K562 (cell line): ENCODE measurements around the gene IRS1.

Source experiments
- ARID4B ChIP-seq: sonication (generic); formaldehyde crosslinking; IDR thresholded peaks from 2 replicates; pipeline ENCODE4 v1.8.0; 2022; ENCODE audit warnings: mild to moderate bottlenecking, missing genetic modification reagents
- CTCF ChIP-seq, 3 experiments: IDR thresholded peaks in 2 of 3; conservative IDR thresholded peaks in 1 of 3; 2 replicates each; pipeline ENCODE4 v1.5.1; 2011 to 2012; ENCODE audit warnings: low read length in 3 of 3, mild to moderate bottlenecking in 3 of 3, control low read depth in 2 of 3, improper control_type of control experiment in 1 of 3, inconsistent platforms in 1 of 3, low read depth in 1 of 3, mixed read lengths in 1 of 3, moderate library complexity in 1 of 3; ENCODE audit not compliant: insufficient read depth in 2 of 3
- EP300 ChIP-seq: IDR thresholded peaks from 2 replicates; pipeline ENCODE4 v1.6.1; 2012; ENCODE audit warnings: low read length, improper control_type of control experiment
- EZH2 ChIP-seq: IDR thresholded peaks from 2 replicates; pipeline ENCODE4 v1.6.1; 2012; ENCODE audit warnings: low read depth, mild to moderate bottlenecking, inconsistent platforms, low read length, borderline replicate concordance
- HDAC6 ChIP-seq: IDR thresholded peaks from 2 replicates; pipeline ENCODE4 v1.6.1; 2012; ENCODE audit warnings: low read depth, mild to moderate bottlenecking, control low read depth, inconsistent platforms, low read length, moderate library complexity
- NCOA1 ChIP-seq: fragments of 450-650 bp; IDR thresholded peaks from 2 replicates; pipeline ENCODE4 v1.6.1; 2016; ENCODE audit warnings: low read depth
- NFYB ChIP-seq: IDR thresholded peaks from 2 replicates; pipeline ENCODE4 v1.6.1; 2011; ENCODE audit warnings: mild to moderate bottlenecking, moderate library complexity; ENCODE audit not compliant: insufficient read length; ENCODE audit errors: extremely low read depth
- PATZ1 ChIP-seq: fragments of 250-450 bp; sonication (Bioruptor Pico); IDR thresholded peaks from 2 replicates; pipeline ENCODE4 v1.5.0; 2020; ENCODE audit warnings: mild to moderate bottlenecking, borderline replicate concordance
- POLR2AphosphoS5 ChIP-seq: IDR thresholded peaks from 2 replicates; pipeline ENCODE4 v1.6.1; 2011; ENCODE audit warnings: mild to moderate bottlenecking, low read depth, low read length, moderate library complexity; ENCODE audit not compliant: control insufficient read depth, insufficient read depth
- YY1 ChIP-seq, 3 experiments: IDR thresholded peaks; 2 replicates each; pipeline ENCODE4 v1.6.1; 2011; ENCODE audit warnings: low read length in 2 of 3, mild to moderate bottlenecking in 2 of 3, moderate library complexity in 2 of 3, borderline replicate concordance in 1 of 3, control low read depth in 1 of 3, low read depth in 1 of 3; ENCODE audit not compliant: insufficient read depth in 3 of 3, insufficient replicate concordance in 2 of 3, control insufficient read depth in 1 of 3, insufficient read length in 1 of 3; ENCODE audit errors: extremely low read depth in 1 of 3
- ZNF140 ChIP-seq: fragments of 250-450 bp; sonication (Bioruptor Pico); IDR thresholded peaks from 2 replicates; pipeline ENCODE4 v1.8.0; 2021; ENCODE audit warnings: moderate library complexity, mild to moderate bottlenecking, inconsistent platforms
- ZNF277 ChIP-seq: fragments of 250-450 bp; sonication (Bioruptor Pico); IDR thresholded peaks from 2 replicates; pipeline ENCODE4 v1.8.0; 2022; ENCODE audit warnings: inconsistent platforms, mild to moderate bottlenecking, moderate library complexity, borderline replicate concordance
- ZNF707 ChIP-seq: fragments of 250-450 bp; sonication (Bioruptor Pico); conservative IDR thresholded peaks from 2 replicates; pipeline ENCODE4 v1.8.0; 2022; ENCODE audit warnings: inconsistent platforms, mild to moderate bottlenecking, moderate library complexity
- TF ChIP-seq, protein P1 (sequence below), 2 experiments: fragments of 450-650 bp; formaldehyde crosslinking in 1 of 2; IDR thresholded peaks; 2 replicates each; pipeline versions ENCODE4 v1.4.0 to v1.6.1; 2014 to 2020; ENCODE audit warnings: mild to moderate bottlenecking in 2 of 2, borderline replicate concordance in 1 of 2, low read depth in 1 of 2

DNA sequence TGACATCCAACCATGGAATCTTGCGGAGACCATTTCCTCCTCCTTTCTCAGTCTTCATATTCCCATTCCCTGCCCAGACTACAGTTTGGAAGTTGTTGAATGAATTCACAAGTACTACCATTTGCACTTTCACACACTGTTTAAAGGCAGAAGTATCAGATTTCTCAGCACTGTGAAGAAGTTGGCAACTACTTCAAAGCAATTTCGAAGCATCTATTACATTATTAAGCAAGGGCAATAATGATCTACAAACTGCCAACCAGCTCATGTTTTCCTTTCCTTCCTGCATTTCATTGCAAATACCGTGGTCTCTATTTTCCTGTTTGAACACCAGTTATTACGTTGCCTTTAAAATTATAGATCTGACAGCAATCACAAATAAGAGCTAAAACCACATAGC, 105.5 kb downstream of the IRS1 start:
- no peak for TF ChIP-seq NCOA1
- TF ChIP-seq ARID4B, result no peak
- no peak for TF ChIP-seq ZNF707
- TF ChIP-seq, protein P1, sequence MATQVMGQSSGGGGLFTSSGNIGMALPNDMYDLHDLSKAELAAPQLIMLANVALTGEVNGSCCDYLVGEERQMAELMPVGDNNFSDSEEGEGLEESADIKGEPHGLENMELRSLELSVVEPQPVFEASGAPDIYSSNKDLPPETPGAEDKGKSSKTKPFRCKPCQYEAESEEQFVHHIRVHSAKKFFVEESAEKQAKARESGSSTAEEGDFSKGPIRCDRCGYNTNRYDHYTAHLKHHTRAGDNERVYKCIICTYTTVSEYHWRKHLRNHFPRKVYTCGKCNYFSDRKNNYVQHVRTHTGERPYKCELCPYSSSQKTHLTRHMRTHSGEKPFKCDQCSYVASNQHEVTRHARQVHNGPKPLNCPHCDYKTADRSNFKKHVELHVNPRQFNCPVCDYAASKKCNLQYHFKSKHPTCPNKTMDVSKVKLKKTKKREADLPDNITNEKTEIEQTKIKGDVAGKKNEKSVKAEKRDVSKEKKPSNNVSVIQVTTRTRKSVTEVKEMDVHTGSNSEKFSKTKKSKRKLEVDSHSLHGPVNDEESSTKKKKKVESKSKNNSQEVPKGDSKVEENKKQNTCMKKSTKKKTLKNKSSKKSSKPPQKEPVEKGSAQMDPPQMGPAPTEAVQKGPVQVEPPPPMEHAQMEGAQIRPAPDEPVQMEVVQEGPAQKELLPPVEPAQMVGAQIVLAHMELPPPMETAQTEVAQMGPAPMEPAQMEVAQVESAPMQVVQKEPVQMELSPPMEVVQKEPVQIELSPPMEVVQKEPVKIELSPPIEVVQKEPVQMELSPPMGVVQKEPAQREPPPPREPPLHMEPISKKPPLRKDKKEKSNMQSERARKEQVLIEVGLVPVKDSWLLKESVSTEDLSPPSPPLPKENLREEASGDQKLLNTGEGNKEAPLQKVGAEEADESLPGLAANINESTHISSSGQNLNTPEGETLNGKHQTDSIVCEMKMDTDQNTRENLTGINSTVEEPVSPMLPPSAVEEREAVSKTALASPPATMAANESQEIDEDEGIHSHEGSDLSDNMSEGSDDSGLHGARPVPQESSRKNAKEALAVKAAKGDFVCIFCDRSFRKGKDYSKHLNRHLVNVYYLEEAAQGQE (IDR thresholded peaks at IDR 0.05; ENCODE audit: borderline replicate concordance), result no peak
- TF ChIP-seq, protein P1 (CRISPR knock-in tag; IDR thresholded peaks at IDR 0.05; ENCODE audit: low read depth), result no peak
- no peak for TF ChIP-seq HDAC6
- TF ChIP-seq NFYB, result no peak
- no peak for TF ChIP-seq ZNF140
- no peak for TF ChIP-seq POLR2AphosphoS5
- no peak for TF ChIP-seq EZH2
- TF ChIP-seq PATZ1 (CRISPR knock-in tag), result no peak
- no peak for TF ChIP-seq YY1 (IDR thresholded peaks at IDR 0.05; ENCODE audit: borderline replicate concordance in 1 of 3, control insufficient read depth in 1 of 3, extremely low read depth in 1 of 3, insufficient read depth in 3 of 3, insufficient read length in 1 of 3, insufficient replicate concordance in 2 of 3, low read depth in 1 of 3, low read length in 2 of 3)
- no peak for TF ChIP-seq EP300
- TF ChIP-seq CTCF (IDR thresholded peaks at IDR 0.05 in 2 of 3, conservative IDR thresholded peaks at IDR 0.05 in 1 of 3; ENCODE audit: insufficient read depth in 2 of 3, low read depth in 1 of 3, low read length in 3 of 3), result no peak
- no peak for TF ChIP-seq ZNF277 (CRISPR knock-in tag)
